IPS-20b (cell line): Measurements from ENCODE around the gene KIRREL3.

ENCODE experiments used
- H3K27ac ChIP-seq: one replicate; pipeline ENCODE4 v1.5.1; 2013; ENCODE audit warnings: low read length
- H3K27me3 ChIP-seq: 2 replicates; pipeline ENCODE4 v1.6.1; 2013; ENCODE audit warnings: mild to moderate bottlenecking, low read length, inconsistent platforms; ENCODE audit not compliant: insufficient read depth
- H3K36me3 ChIP-seq: 2 replicates; pipeline ENCODE4 v1.6.1; 2013; ENCODE audit warnings: low read depth, mild to moderate bottlenecking, inconsistent platforms, low read length, moderate library complexity; ENCODE audit not compliant: insufficient read depth
- H3K4me1 ChIP-seq: 2 replicates; pipeline ENCODE4 v1.6.1; 2013; ENCODE audit warnings: mild to moderate bottlenecking, control low read depth, inconsistent platforms, low read length, moderate library complexity; ENCODE audit not compliant: insufficient read depth
- H3K4me3 ChIP-seq: 2 replicates; pipeline ENCODE4 v1.5.1; 2013; ENCODE audit warnings: mild to moderate bottlenecking, low read length, inconsistent platforms
- H3K9ac ChIP-seq: 2 replicates; pipeline ENCODE4 v1.6.1; 2013; ENCODE audit warnings: low read depth, mild to moderate bottlenecking, inconsistent platforms, low read length, moderate library complexity
- H3K9me3 ChIP-seq: 2 replicates; pipeline ENCODE4 v1.6.1; 2013; ENCODE audit warnings: mild to moderate bottlenecking, low read depth, low read length, inconsistent platforms; ENCODE audit not compliant: insufficient read depth

Gene KIRREL3

DNA sequence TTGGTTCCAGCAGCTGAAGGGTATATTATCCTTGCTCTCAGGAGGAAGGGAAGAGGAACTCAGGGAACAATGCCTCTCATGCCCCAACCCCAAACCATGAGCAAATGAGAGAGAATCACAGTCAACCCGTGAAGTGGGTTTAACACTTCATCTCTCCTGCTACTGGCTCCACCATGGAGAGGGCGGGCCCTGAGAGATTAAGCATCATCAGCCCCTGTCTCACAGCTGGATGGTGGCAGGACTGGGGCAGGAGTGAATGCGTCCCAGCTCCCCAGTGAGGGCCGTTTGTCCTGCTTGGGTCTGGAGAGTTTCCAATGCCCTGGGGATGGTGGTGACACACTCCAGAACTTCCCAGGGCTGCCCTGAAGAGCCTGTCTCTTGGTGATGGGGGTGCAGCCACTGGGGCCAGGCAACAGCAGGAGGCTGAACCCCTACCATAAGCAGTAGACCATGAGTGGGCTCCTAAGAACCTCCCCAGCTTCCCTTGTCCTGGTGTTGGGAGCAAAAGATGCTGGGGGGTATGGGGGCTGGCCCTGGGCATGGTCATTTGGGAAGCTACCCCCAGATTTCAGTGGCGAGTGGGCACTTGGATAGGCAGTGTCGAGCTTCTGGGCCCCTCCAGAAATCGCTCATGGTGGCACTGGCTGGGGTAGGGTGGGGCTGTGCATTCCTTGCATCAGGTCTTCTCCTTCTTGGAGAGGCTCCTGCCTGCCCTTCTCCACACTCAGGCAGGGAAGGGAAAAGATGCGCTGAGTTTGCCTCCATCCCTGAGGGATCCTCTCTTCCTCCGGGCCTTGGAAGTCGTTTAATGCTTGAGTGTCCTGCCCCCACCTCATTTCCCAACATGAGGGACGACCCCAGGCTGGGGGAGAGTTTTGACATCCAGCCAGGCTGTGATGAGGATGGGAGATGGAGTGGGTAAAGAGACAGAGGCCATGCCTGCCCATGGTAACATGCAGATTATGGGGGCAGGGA is 487.5 kb downstream of the KIRREL3 start:
- Histone ChIP-seq H3K27me3 (no peaks in the 10 kb centered on the region), H3K9ac (no peak overlapping the region), H3K4me1 (no peaks in the 10 kb centered on the region), H3K9me3 (no peaks in the 10 kb centered on the region), H3K36me3 (no peaks in the 10 kb centered on the region), H3K27ac (no peak overlapping the region), H3K4me3 (no peak overlapping the region)

GRCh38 chr11:126512251-126512650 is 488.3 kb downstream of the KIRREL3 start:
- no peak overlapping the region for H3K4me3 ChIP-seq
- H3K27ac ChIP-seq: no peak overlapping the region
- no peaks in the 10 kb centered on the region for H3K36me3 ChIP-seq
- no peak overlapping the region for H3K9ac ChIP-seq
- no peaks in the 10 kb centered on the region for H3K9me3 ChIP-seq
- no peaks in the 10 kb centered on the region for H3K4me1 ChIP-seq
- no peaks in the 10 kb centered on the region for H3K27me3 ChIP-seq

DNA sequence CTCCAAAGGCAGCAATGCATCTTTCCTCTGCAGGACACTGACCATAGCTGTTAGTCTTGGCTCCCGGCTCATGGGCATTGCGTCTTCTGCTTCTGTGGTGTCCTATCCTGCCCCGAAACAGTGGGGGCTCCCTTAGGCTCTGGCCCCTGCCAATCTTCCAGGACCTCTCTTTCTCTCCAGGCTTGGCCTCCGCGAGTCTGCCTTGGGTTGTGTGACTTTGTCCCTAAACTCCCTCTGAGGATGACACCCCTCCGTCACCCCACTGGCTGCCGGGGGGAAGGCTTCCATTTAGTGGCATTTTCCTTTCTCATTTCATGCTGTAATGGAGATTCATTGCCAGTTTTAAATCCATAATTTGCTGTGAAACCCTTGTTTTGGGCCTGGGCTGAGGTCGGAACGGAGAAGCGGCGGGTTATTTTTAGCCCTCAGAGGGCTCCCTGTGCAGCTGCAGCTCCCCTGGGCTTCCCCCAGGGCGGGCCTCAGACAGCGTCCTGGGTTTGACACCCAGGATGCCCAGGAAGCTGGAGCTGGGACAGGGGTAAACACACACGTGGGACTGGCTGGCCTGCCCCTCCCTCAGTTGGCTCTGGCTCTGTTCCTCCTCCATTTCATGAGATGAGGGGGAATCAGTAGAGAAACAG is 489.0 kb downstream of the KIRREL3 start:
- H3K9me3 ChIP-seq: peaks cover 4% of the 10 kb centered on the region; the same call in 1 of the 2 replicates
- H3K27me3 ChIP-seq: no peaks in the 10 kb centered on the region
- H3K27ac ChIP-seq: no peak overlapping the region
- no peaks in the 10 kb centered on the region for H3K4me1 ChIP-seq
- no peak overlapping the region for H3K9ac ChIP-seq
- no peaks in the 10 kb centered on the region for H3K36me3 ChIP-seq
- no peak overlapping the region for H3K4me3 ChIP-seq

- peaks cover 8% of the 10 kb centered on the region; the same call in 1 of the 2 replicates for H3K9me3 ChIP-seq
Observed at GRCh38 chr11:126510621-126511370, 489.8 kb downstream of the KIRREL3 start.

DNA sequence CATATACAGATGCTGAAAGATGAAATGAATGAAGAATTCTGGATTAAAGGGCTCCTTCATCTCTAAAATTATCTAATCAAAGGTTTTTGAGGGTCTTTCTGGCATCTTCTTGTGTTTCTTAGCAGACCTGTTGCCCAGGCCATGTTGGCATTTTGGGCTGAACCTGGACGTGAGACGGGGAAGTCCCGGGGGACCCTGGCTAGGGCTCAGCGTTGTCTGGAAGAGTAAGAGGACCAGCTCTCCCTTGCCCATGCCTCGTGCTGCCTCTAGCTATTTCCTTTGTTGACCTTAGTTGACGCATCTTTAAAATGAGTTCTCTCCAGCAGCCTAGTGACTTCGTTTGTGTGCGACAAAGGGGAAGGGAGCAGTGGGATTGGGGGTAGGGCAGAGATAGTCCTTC is 492.9 kb downstream of the KIRREL3 start:
- Histone ChIP-seq H3K27me3 (no peaks in the 10 kb centered on the region), H3K4me1 (peaks cover 10% of the 10 kb centered on the region; the same call in 1 of the 2 replicates), H3K36me3 (no peaks in the 10 kb centered on the region), H3K9me3 (peaks cover 8% of the 10 kb centered on the region; the same call in 1 of the 2 replicates), H3K4me3 (no peak overlapping the region), H3K27ac (no peak overlapping the region), H3K9ac (no peak overlapping the region)

More at GRCh38 chr11:126510621-126511370, 489.8 kb downstream of the KIRREL3 start:
- Histone ChIP-seq H3K9ac (no peak overlapping the region), H3K4me3 (no peak overlapping the region), H3K4me1 (no peaks in the 10 kb centered on the region), H3K27ac (no peak overlapping the region), H3K36me3 (no peaks in the 10 kb centered on the region), H3K27me3 (no peaks in the 10 kb centered on the region)

GRCh38 chr11:126506789-126507188 is 493.8 kb downstream of the KIRREL3 start:
- Histone ChIP-seq H3K4me3 (no peak overlapping the region), H3K27ac (no peak overlapping the region), H3K4me1 (peaks cover 15% of the 10 kb centered on the region; the same call in 1 of the 2 replicates), H3K9me3 (peaks cover 8% of the 10 kb centered on the region; the same call in 1 of the 2 replicates), H3K27me3 (no peaks in the 10 kb centered on the region), H3K36me3 (no peaks in the 10 kb centered on the region), H3K9ac (no peak overlapping the region)

DNA sequence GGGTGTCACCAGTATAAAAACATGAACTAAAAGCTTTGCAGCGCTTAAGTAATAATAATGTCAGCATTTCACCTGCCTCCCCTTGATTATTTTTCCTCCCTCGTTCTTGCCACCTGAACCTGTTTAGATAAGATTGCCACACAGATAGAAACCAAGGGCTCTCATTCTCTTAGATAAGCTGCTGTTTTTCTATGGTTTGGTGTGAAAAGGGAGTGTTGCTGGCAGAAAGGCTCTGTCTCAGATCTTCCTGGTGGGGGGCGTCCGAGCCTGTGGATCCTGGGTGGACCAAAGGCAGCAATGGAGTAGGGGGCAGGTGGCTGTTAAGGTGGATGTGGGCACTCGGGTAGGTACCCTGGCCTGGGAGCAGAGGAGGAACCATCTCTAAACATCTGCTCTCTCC is 497.6 kb downstream of the KIRREL3 start:
- H3K9me3 ChIP-seq: peaks cover 8% of the 10 kb centered on the region; the same call in 1 of the 2 replicates
- peaks cover 26% of the 10 kb centered on the region; the same call in 1 of the 2 replicates for H3K4me1 ChIP-seq
- no peaks in the 10 kb centered on the region for H3K36me3 ChIP-seq
- H3K27ac ChIP-seq: no peak overlapping the region
- H3K4me3 ChIP-seq: no peak overlapping the region
- H3K27me3 ChIP-seq: no peaks in the 10 kb centered on the region
- H3K9ac ChIP-seq: no peak overlapping the region

- Histone ChIP-seq H3K4me3 (no peak overlapping the region), H3K27me3 (no peaks in the 10 kb centered on the region), H3K27ac (no peak overlapping the region), H3K9ac (no peak overlapping the region; the same call in 1 of the 2 replicates), H3K4me1 (peaks cover 26% of the 10 kb centered on the region; the same call in 1 of the 2 replicates), H3K9me3 (peaks cover 8% of the 10 kb centered on the region; the same call in 1 of the 2 replicates), H3K36me3 (no peaks in the 10 kb centered on the region)
Observed at GRCh38 chr11:126502159-126502558, 498.4 kb downstream of the KIRREL3 start.

DNA sequence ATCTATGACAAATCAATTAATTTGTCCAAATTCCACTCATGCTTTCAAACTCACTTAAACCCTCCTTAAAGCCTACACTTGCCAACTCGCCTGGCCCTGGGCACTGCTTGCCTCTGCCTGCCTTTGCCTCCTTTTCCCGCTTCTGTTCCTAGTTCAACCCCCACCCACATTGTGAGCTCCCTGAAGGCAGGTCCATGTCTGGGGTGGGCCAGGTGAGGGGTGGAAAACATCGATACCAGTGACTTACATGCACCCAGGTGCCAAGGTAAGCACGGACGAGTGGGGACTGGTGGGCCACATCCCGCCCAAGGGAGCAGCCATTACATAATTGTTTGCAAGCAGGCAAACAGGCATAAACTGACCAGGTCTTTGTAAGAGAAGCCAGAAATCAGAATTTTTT is 498.9 kb downstream of the KIRREL3 start:
- Histone ChIP-seq H3K4me1 (peaks cover 26% of the 10 kb centered on the region; the same call in 1 of the 2 replicates), H3K27me3 (no peaks in the 10 kb centered on the region), H3K4me3 (no peak overlapping the region), H3K9me3 (peaks cover 5% of the 10 kb centered on the region; the same call in 1 of the 2 replicates), H3K36me3 (no peaks in the 10 kb centered on the region), H3K9ac (no peak overlapping the region), H3K27ac (no peak overlapping the region)

DNA sequence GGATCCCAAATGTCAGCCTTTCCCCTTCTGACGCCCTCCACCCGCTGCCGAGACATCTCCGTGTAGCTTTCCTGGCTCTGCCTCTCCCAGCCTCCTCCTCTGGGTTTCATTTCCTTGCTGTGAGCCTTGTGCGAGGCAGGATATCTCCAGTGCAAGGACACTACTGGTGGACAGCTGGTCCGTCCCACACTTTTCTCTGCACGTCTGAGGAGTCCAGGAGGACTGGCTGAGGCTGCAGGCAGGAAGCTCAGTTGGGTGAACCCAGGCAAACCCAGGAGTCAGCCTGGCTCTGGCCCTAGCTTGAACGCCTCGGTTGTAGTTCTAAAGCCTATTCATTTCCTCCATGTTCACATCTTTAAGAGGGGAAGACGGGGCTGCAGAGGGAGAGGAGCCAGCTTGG is 499.6 kb downstream of the KIRREL3 start:
- H3K27me3 ChIP-seq: no peaks in the 10 kb centered on the region
- H3K9ac ChIP-seq: no peak overlapping the region
- H3K36me3 ChIP-seq: no peaks in the 10 kb centered on the region
- H3K4me1 ChIP-seq: peaks cover 26% of the 10 kb centered on the region; the same call in 1 of the 2 replicates
- no peak overlapping the region for H3K27ac ChIP-seq
- H3K9me3 ChIP-seq: no peaks in the 10 kb centered on the region
- no peak overlapping the region for H3K4me3 ChIP-seq

DNA sequence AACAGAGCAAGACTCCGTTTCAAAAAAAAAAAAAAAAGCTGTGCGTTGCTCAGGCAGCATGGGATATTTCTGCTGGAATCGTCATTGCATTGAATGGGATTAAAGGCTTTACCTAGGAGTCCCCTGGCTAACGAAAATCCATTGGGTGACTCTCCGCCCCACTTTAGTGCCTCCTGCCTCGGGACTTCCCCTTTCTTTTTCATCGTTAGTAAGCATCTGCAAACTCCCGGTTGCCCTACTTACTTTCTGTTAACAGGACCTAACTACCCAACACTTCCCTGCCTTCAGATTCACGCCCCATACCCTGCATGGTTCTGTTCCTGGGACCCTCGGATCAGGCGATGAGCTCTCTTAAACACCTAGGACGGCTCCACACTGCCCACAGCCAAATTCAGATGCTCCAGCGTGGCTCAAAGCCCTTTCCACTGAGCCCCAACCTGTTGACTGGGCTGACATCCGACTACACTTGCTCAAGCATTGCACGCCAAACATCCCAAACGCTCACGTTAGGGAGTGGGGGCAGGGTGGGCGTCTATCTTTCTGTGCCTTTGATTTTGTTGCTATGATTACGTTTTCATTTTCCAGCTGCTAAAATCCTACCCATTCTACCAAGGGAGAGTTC is 501.3 kb downstream of the KIRREL3 start:
- H3K9ac ChIP-seq: no peak overlapping the region
- H3K27ac ChIP-seq: no peak overlapping the region
- peaks cover 26% of the 10 kb centered on the region; the same call in 1 of the 2 replicates for H3K4me1 ChIP-seq
- H3K36me3 ChIP-seq: no peaks in the 10 kb centered on the region
- no peaks in the 10 kb centered on the region for H3K27me3 ChIP-seq
- no peak overlapping the region for H3K4me3 ChIP-seq
- H3K9me3 ChIP-seq: no peaks in the 10 kb centered on the region
